Ishikawa (cell line): ENCODE results near the gene LSM2.

Source experiments
- CEBPB ChIP-seq: IDR thresholded peaks from 2 replicates; pipeline ENCODE4 v1.6.1; 2012
- CREB1 ChIP-seq: IDR thresholded peaks from 2 replicates; pipeline ENCODE4 v1.6.1; 2012; ENCODE audit warnings: low read depth
- EGR1 ChIP-seq: IDR thresholded peaks from 2 replicates; pipeline ENCODE4 v1.6.1; 2012
- EP300 ChIP-seq: IDR thresholded peaks from 2 replicates; pipeline ENCODE4 v1.6.1; 2012; ENCODE audit warnings: borderline replicate concordance
- FOXM1 ChIP-seq: IDR thresholded peaks from 2 replicates; pipeline ENCODE4 v1.6.1; 2012; ENCODE audit warnings: low read depth, borderline replicate concordance
- MAX ChIP-seq: IDR thresholded peaks from 2 replicates; pipeline ENCODE4 v1.6.1; 2012
- NFIC ChIP-seq: IDR thresholded peaks from 2 replicates; pipeline ENCODE4 v1.6.1; 2012
- RAD21 ChIP-seq: IDR thresholded peaks from 2 replicates; pipeline ENCODE4 v1.6.1; 2012; ENCODE audit warnings: low read depth
- TAF1 ChIP-seq: IDR thresholded peaks from 2 replicates; pipeline ENCODE4 v1.6.1; 2012; ENCODE audit warnings: low read depth, mild to moderate bottlenecking
- TCF12 ChIP-seq: IDR thresholded peaks from 2 replicates; pipeline ENCODE4 v1.6.1; 2012; ENCODE audit warnings: low read depth
- TEAD4 ChIP-seq: IDR thresholded peaks from 2 replicates; pipeline ENCODE4 v1.6.1; 2012
- USF1 ChIP-seq: IDR thresholded peaks from 2 replicates; pipeline ENCODE4 v1.6.1; 2012
- YY1 ChIP-seq: IDR thresholded peaks from 2 replicates; pipeline ENCODE4 v1.6.1; 2012; ENCODE audit warnings: low read depth
- ZBTB7A ChIP-seq: IDR thresholded peaks from 2 replicates; pipeline ENCODE4 v1.6.1; 2012; ENCODE audit warnings: low read depth
- TF ChIP-seq, protein P1 (sequence below): IDR thresholded peaks from 2 replicates; pipeline ENCODE4 v1.6.1; 2012; ENCODE audit warnings: low read depth, mild to moderate bottlenecking

The LSM2 gene

DNA sequence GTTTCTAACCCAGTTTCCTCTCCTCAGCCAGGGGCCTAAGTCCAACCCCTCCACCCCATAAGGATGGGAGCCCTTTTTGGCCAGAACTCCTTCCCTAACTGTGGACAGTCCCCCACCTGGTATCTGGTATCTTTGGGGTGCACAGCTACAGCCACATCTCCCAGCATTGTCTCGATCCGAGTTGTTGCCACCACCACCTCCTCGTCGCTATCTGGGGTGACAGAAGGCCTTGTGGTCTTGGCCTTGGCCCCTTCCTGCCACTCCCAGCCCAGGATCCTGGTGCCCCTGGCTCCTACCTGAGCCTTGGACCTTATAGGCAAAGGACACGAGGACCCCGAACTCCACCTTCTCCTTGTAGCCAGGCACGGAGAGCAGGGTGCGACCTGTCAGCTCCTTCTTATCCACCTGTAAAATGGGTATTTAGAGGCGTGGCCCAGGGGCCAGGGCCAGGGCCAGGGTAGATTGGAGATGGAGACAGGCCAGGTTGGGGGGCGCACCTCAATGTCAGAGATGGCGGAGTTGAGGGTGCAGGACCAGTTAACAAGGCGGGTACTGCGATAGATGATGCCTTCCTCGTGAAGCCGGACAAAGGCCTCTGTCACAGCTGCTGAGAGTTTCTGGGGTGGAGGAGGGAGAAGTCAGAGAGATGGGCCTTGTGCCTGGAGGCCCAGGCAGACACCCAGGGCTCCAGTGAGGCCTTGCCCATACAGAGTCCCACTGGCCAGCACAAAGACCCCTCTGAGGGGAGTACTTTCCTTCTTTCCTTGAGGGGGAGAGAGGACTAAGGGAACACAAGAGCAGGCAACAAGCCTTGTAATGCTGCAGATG lies 22.5 kb downstream of the LSM2 start:
- TF ChIP-seq CEBPB (no peak), RAD21 (no peak), TCF12 (no peak), MAX (no peak), TAF1 (no peak)

- TF ChIP-seq MAX: no peak
These were observed 24.5 kb downstream of the LSM2 start for GRCh38 chr6:31782126-31782855.

GRCh38 chr6:31781244-31782125 lies 25.3 kb downstream of the LSM2 start:
- no peak for TF ChIP-seq TEAD4
- TF ChIP-seq FOXM1: no peak
- no peak for TF ChIP-seq TAF1
- TF ChIP-seq, protein P1, sequence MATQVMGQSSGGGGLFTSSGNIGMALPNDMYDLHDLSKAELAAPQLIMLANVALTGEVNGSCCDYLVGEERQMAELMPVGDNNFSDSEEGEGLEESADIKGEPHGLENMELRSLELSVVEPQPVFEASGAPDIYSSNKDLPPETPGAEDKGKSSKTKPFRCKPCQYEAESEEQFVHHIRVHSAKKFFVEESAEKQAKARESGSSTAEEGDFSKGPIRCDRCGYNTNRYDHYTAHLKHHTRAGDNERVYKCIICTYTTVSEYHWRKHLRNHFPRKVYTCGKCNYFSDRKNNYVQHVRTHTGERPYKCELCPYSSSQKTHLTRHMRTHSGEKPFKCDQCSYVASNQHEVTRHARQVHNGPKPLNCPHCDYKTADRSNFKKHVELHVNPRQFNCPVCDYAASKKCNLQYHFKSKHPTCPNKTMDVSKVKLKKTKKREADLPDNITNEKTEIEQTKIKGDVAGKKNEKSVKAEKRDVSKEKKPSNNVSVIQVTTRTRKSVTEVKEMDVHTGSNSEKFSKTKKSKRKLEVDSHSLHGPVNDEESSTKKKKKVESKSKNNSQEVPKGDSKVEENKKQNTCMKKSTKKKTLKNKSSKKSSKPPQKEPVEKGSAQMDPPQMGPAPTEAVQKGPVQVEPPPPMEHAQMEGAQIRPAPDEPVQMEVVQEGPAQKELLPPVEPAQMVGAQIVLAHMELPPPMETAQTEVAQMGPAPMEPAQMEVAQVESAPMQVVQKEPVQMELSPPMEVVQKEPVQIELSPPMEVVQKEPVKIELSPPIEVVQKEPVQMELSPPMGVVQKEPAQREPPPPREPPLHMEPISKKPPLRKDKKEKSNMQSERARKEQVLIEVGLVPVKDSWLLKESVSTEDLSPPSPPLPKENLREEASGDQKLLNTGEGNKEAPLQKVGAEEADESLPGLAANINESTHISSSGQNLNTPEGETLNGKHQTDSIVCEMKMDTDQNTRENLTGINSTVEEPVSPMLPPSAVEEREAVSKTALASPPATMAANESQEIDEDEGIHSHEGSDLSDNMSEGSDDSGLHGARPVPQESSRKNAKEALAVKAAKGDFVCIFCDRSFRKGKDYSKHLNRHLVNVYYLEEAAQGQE: no peak
- TF ChIP-seq YY1: no peak
- TF ChIP-seq CEBPB: no peak
- no peak for TF ChIP-seq ZBTB7A
- TF ChIP-seq USF1: no peak
- no peak for TF ChIP-seq TCF12
- TF ChIP-seq MAX: no peak
- no peak for TF ChIP-seq NFIC
- no peak for TF ChIP-seq EGR1
- no peak for TF ChIP-seq RAD21
- no peak for TF ChIP-seq CREB1
- no peak for TF ChIP-seq EP300

DNA sequence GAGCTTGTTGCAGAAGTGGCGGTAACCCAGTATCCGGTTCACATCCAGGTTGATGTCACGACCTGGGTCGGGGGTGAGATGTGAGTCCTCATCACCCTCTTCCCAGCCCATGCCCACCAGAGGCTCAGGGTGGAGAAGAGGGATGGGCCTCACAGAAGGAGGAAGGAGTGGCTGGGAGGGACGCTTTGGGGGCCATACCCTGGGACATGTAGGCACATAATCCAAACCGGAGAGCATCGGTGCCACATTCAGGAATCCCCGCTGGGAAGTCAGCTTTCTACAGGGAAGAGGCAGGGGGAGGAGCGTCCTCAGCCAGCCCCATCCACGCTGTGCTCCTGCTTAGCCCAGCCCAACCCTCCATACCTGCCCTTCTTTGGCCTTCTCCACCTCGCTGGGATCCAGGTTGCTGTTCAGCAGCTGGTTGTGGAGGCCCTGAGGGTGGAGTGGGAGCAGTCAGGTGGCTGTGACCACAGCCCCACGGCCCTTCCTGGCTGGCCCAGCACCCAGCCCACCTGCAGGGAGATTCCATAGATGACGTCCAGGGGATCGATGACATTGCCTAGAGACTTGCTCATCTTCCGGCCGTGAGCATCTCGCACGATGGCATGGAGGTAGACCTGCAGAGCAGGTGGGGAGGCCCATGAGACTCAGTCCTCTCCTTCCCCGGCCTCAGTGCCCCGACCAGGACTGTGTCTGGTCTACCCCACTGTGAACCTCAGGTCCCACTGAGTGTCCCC lies 26.1 kb downstream of the LSM2 start:
- TF ChIP-seq ZBTB7A: no peak
- TF ChIP-seq EGR1: no peak
- no peak for TF ChIP-seq TAF1
- no peak for TF ChIP-seq MAX
- TF ChIP-seq, protein P1: no peak
- no peak for TF ChIP-seq NFIC
- TF ChIP-seq FOXM1: no peak
- TF ChIP-seq TCF12: no peak
- TF ChIP-seq CEBPB: no peak
- TF ChIP-seq RAD21: no peak
- no peak for TF ChIP-seq YY1
- TF ChIP-seq EP300: no peak
- no peak for TF ChIP-seq CREB1
- no peak for TF ChIP-seq USF1
- TF ChIP-seq TEAD4: no peak
